Kidney capillary endothelial cell (primary cell): ENCODE results near the gene TRABD2B.

Experiments used
- DNase-seq: peaks from one replicate; pipeline ENCODE4 v3.0.0-alpha.2; 2018; ENCODE audit warnings: low spot score

Gene TRABD2B

DNA sequence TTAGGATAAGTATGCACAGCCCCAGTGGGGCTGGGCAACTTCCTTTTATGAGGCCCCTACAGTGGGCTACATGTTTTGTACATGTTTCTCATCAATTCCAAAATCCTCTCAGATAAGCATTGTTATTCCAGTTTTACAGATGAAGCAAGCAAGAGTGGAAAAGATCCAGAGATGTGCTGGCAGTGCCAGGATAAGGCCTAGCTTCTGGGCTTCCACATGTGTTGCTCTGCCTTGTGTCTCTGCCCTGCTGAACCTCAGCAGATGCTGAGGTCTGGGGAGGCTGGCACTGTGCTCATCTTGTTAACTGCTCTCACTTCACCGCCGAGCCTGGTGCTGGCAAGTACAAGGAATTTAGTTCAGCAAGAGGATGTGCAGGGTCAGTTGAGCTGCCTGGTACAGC is 202.1 kb downstream of the TRABD2B start:
- no peak for DNase-seq

GRCh38 chr1:47794530-47794929 is 202.7 kb downstream of the TRABD2B start:
- DNase-seq: no peak

DNA sequence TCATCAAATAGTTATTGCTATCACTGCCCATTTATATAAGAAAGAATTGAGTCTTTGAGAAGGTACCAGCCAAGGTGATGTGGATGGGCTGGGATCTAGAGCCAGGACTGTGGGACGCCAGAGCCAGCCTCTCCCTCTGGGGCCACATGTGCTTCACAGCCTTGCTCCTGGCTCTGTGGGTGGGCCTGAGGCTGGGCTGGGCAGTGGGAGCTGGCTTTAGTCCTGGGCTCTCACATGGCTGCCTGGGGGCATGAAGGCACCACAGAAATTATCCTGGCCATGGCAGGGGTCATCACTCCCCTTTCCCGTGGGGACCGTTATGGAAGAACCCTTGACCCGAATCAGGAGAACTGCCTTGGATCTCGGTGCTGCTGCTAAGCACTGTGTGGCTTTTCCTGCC is 203.1 kb downstream of the TRABD2B start:
- DNase-seq: no peak

- DNase-seq: no peak
These were observed 203.6 kb downstream of the TRABD2B start for GRCh38 chr1:47793563-47793962.

DNA sequence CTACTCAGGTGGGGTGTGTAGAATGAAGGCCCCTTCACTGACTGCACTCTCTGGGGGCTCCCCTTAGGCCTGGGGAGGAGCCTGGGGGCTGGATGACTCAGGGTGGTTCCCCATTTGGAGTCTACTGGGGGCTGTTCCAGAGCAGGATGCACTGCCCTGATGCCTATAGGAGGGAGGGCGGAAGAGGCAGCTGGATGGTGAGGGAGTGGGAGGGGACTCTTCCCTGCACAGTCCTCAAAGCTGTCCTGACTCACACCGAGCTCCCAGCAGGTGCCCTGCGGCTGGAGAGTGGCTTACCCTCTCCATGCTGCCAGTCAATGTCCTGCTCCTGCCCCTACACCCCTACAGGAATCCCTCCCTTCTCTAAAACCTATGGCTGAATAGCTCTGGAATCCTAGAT is 204.4 kb downstream of the TRABD2B start:
- no peak for DNase-seq

GRCh38 chr1:47791879-47792608 is 205.1 kb downstream of the TRABD2B start:
- DNase-seq: no peak

DNA sequence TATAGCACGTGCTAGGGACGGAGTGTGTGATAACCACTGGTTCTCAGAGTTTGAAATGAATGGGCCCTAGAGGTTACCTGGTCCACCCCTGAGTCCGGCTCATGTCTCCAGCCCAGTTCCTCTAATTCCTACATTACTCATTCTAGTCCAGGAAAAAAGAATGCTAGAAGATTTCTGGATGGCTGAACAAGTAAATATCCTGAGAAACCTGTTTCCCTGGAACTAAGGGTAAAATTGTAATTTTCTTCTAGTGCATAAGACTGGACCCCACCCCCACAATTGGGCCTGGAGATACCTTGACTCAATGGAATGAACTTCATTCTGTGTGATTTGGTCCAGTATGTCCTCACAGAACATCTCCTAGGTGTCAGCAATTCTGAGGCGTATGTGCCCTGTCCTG is 208.4 kb downstream of the TRABD2B start:
- DNase-seq: no peak

DNA sequence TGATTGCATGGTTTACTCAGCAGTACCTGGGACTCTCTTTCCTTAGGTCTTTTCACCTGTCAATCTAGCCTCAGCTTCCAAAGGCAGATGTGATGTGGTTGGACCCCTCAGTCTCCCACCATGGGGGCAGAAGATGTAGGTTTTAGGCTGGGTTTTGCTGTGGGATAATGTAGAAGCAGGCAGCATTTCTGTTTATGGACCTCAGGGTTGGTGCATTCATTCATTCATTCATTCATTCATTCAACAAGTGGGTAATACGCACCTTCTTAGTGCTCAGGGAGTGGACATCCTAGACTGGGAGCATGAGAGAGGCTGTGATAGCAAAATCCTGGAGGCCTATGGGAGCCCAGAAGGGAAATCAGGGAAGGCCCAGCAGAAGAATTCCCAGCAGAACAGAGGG is 209.6 kb downstream of the TRABD2B start:
- DNase-seq: no peak

DNA sequence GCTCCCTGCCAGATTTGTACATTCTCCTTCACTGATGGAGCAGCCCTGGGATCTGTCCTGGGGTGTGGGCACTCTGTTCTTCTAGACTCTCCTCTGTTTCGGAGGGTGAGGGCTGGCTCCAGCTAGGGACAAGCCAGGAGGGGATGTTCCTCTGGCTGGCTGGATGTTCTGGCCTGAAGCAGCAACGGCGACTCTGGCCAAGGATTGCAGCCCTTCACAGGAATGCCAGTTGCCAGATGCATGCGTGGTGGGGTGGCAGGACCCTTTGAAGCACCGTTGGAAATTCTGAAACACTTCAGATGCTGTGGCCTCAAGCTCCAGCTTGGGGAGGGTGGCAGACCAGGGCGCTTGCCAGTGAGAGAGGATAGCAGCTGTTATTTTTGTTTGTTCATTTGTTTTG is 210.9 kb downstream of the TRABD2B start:
- no peak for DNase-seq

DNA sequence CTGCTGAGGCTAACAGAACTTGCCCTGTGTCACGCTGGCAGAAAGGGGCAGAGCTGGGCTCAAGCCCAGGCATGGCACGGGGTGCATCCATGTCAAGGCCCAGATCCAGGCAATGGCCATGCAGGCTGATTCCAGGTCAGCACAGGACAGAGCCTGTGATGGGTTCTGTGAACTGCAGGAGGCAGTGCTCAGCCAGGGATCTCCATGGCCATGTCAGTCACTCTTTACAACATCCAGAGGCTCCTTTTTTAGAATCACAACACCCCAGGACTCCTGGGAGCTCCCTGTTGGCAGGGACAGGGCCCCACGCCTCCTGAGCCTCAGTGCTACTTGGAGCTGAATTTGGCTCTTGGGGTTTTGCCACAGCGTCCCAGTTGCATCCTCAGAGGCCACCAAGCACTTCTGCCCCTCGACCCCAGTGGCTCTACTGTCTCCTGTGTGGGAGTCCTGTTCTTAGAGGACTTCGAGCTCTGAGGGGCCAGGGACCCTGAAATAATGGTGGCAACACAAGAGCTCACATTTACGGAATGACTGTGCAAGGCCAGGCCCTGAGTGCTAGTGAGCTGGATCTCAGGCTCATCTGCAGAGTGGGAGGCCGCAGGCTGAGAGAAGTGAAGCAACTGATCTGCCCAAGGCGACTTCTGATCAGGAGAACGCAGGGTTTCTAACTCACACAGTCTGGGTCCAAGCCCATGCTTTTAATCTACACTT is 211.5 kb downstream of the TRABD2B start:
- no peak for DNase-seq

- DNase-seq: no peak
These were observed 212.1 kb downstream of the TRABD2B start for GRCh38 chr1:47785118-47785517.

- peak; percentile 42 for DNase-seq
These were observed 212.7 kb downstream of the TRABD2B start for GRCh38 chr1:47784497-47784822.

GRCh38 chr1:47783638-47784496 is 213.3 kb downstream of the TRABD2B start:
- no peak for DNase-seq

DNA sequence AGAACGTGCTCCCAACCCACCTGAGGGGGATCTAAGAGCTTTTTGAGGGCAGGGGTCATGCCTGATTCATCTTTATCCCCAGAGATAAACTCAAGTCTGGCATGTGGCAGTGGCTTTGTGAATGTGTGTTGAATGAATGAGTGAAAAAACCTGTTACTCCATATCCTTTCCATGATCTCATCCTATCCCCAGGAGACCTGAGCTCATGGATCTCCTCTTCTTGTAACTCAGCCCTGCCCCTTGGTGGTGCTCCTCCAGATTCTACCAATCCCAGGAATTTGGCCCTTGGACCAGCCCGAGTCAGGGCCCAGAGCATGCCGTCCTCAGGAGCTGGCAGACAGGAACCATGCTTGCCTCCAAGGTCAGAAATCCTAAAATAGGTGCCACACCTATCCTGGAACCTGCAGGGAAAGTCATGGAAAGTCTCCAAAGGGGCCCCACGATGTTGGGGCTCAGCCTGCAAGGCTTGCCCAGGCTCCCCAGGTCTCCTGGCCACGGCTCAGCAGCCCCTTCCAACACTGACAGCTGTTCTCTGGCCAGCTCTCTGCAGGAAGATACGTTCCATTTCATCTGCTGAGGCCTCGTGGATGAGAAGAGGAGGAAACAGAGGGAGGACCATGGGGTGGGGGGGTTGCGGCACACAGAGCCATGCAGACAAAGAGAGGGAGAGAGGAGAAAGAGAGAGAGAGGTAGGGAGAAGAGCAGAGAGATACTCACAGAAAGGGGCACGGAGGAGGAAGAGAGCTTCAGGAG is 214.6 kb downstream of the TRABD2B start:
- DNase-seq: no peak

DNA sequence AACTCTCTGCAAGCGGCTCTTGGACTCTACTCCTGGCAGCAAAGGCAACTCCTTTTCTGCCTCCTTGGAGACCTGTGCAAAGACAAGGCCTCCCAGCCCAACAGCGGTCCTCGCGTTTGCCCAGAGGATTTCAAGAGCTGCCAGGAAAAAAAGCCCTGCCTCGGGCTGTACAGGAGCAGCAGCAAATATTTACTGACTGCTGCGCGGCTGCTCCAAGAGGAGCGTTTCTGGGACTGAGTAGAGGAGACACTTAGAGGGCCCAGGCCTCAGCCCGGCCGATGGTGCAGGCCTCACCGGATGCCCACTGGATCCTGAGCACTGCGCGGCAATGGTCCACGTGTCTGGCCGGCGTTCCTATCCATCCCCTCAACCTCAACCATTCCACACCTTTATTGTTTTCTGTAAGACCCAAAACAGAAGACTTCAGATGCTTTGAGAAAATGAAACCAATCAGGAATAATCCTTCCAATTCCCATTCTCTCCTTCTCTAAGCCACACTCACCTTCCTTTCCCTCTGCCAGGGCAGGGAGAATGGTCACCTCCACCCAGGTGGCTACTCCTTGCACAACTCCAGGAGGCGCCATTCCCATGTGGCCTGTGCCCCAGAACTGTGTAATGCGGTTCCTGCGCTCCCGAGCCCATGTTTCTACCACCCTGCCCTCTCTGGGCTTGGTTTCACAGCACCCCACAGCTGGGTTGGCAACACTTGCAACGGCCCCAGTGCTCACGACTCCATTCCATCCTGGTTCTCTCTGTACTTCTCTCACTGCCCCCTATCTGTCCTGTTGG is 215.8 kb downstream of the TRABD2B start:
- no peak for DNase-seq

DNA sequence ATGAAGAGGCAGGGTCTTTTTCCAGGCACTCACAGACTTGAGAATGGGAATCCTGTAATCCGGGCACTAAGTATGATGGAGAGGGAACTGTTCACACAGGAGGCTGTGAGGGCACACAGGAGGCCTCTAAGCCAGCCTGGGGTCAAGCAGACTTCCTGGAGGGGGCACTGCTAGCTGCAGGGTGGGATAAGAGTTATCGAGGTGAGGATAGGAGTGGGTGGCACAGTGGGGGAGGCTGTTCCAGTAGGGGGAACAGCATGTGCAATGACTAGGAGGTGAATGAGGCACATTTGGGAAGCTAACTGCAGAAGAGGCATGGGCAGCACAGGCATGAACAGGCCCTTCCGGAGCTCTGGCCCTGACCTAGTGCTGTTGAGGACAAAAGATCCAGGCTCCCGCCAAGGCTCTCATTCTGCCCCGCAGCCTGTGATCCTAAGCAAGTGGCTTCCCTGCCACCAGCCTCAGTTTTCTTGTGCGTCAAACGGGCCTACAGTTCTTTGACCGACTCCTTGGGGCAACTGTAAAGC is 216.7 kb downstream of the TRABD2B start:
- no peak for DNase-seq

DNA sequence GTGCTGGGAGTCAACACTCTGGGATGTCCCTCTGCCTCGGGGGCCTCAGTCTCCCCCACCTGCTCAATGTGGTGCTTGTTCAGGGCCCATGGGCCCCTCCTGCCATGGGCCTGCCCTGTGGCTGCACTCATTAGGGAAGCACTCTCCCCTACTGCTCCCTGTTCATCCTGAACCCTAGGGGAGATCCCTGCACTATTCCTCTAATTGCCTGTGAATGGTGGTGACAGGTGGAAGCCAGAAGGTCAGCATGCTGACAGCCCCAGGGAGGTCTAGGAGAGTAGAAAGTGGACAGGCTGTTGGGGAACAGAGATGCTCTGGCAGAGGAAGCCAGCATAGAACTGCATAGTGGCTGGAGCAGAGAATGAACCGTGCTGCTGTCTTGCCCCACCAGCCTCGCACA is 217.6 kb downstream of the TRABD2B start:
- no peak for DNase-seq

DNA sequence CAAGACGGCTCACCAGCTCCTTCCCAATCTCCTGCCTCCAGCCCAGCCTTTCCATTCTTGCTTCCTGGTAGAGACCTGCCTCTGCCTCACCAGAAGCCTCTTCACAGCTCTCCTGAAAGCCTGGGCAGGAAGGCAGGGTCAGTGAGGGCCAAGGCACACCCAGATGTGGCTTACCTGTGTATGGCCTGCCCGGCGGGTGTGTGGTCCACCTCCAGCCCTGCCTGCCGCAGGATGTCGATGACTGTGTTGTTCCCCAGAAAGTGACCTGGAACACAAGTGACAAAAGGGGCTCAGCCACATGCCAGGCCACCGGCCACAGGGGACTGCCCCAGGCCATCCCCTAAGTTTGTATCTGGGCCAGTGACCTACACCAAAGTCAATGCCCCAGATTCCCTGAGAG is 218.9 kb downstream of the TRABD2B start:
- no peak for DNase-seq

GRCh38 chr1:47777322-47777721 is 219.9 kb downstream of the TRABD2B start:
- DNase-seq: no peak

- no peak for DNase-seq
These were observed 220.5 kb downstream of the TRABD2B start for GRCh38 chr1:47776667-47777131.
